Activated CD4-positive, alpha-beta T cell treated with anti-CD3 and anti-CD28 coated beads for 1 hour (primary cell): Measurements from ENCODE around the gene ADAM11.
A peak's percentile ranks its signal among the peaks of the same experiment; 100 is the strongest.

Experiments
- DNase-seq: peaks from one replicate; pipeline ENCODE4 v3.0.0-alpha.2; 2020

Gene ADAM11

GRCh38 chr17:44775838-44776621 lies 17.2 kb downstream of the ADAM11 start:
- no peak for DNase-seq

GRCh38 chr17:44776628-44777393 lies 18.0 kb downstream of the ADAM11 start:
- no peak for DNase-seq

GRCh38 chr17:44777394-44778348 lies 18.9 kb downstream of the ADAM11 start:
- no peak for DNase-seq

- no peak for DNase-seq
These were observed 19.9 kb downstream of the ADAM11 start for GRCh38 chr17:44778656-44779210.

- DNase-seq = peak; percentile 73
These were observed 20.6 kb downstream of the ADAM11 start for GRCh38 chr17:44779211-44780025.

GRCh38 chr17:44780161-44780560 lies 21.4 kb downstream of the ADAM11 start:
- DNase-seq = no peak

GRCh38 chr17:44780845-44781480 lies 22.2 kb downstream of the ADAM11 start:
- no peak for DNase-seq

- no peak for DNase-seq
These were observed 22.9 kb downstream of the ADAM11 start for GRCh38 chr17:44781551-44782325.

- DNase-seq = no peak
These were observed 23.6 kb downstream of the ADAM11 start for GRCh38 chr17:44782326-44782850.

- no peak for DNase-seq
These were observed 27.1 kb downstream of the ADAM11 start for GRCh38 chr17:44785921-44786320.

- DNase-seq = no peak
These were observed 27.8 kb downstream of the ADAM11 start for GRCh38 chr17:44786551-44787081.

GRCh38 chr17:44787271-44787940 lies 28.6 kb downstream of the ADAM11 start:
- DNase-seq = no peak

- no peak for DNase-seq
These were observed 29.4 kb downstream of the ADAM11 start for GRCh38 chr17:44788139-44788538.

GRCh38 chr17:44792276-44792675 lies 33.5 kb downstream of the ADAM11 start:
- no peak for DNase-seq

GRCh38 chr17:44793885-44794842 lies 35.4 kb downstream of the ADAM11 start:
- no peak for DNase-seq

GRCh38 chr17:44794851-44795413 lies 36.1 kb downstream of the ADAM11 start:
- DNase-seq = no peak

- DNase-seq = no peak
These were observed 36.6 kb downstream of the ADAM11 start for GRCh38 chr17:44795421-44795820.

- DNase-seq = no peak
These were observed 37.1 kb downstream of the ADAM11 start for GRCh38 chr17:44795928-44796327.
